Ishikawa (cell line): Measurements from ENCODE around the gene EHBP1L1.

Experiments
- CEBPB ChIP-seq: IDR thresholded peaks from 2 replicates; pipeline ENCODE4 v1.6.1; 2012
- CREB1 ChIP-seq: IDR thresholded peaks from 2 replicates; pipeline ENCODE4 v1.6.1; 2012; ENCODE audit warnings: low read depth
- EGR1 ChIP-seq: IDR thresholded peaks from 2 replicates; pipeline ENCODE4 v1.6.1; 2012
- EP300 ChIP-seq: IDR thresholded peaks from 2 replicates; pipeline ENCODE4 v1.6.1; 2012; ENCODE audit warnings: borderline replicate concordance
- FOXM1 ChIP-seq: IDR thresholded peaks from 2 replicates; pipeline ENCODE4 v1.6.1; 2012; ENCODE audit warnings: low read depth, borderline replicate concordance
- NFIC ChIP-seq: IDR thresholded peaks from 2 replicates; pipeline ENCODE4 v1.6.1; 2012
- RAD21 ChIP-seq: IDR thresholded peaks from 2 replicates; pipeline ENCODE4 v1.6.1; 2012; ENCODE audit warnings: low read depth
- TAF1 ChIP-seq: IDR thresholded peaks from 2 replicates; pipeline ENCODE4 v1.6.1; 2012; ENCODE audit warnings: low read depth, mild to moderate bottlenecking
- TCF12 ChIP-seq: IDR thresholded peaks from 2 replicates; pipeline ENCODE4 v1.6.1; 2012; ENCODE audit warnings: low read depth
- TEAD4 ChIP-seq: IDR thresholded peaks from 2 replicates; pipeline ENCODE4 v1.6.1; 2012
- YY1 ChIP-seq: IDR thresholded peaks from 2 replicates; pipeline ENCODE4 v1.6.1; 2012; ENCODE audit warnings: low read depth
- ZBTB7A ChIP-seq: IDR thresholded peaks from 2 replicates; pipeline ENCODE4 v1.6.1; 2012; ENCODE audit warnings: low read depth
- TF ChIP-seq, protein P1 (sequence below): IDR thresholded peaks from 2 replicates; pipeline ENCODE4 v1.6.1; 2012; ENCODE audit warnings: low read depth, mild to moderate bottlenecking
- TF ChIP-seq, protein P2 (sequence below): IDR thresholded peaks from 2 replicates; pipeline ENCODE4 v1.6.1; 2012
- TF ChIP-seq, protein P3 (sequence below): IDR thresholded peaks from 2 replicates; pipeline ENCODE4 v1.6.1; 2012

EHBP1L1 gene

DNA sequence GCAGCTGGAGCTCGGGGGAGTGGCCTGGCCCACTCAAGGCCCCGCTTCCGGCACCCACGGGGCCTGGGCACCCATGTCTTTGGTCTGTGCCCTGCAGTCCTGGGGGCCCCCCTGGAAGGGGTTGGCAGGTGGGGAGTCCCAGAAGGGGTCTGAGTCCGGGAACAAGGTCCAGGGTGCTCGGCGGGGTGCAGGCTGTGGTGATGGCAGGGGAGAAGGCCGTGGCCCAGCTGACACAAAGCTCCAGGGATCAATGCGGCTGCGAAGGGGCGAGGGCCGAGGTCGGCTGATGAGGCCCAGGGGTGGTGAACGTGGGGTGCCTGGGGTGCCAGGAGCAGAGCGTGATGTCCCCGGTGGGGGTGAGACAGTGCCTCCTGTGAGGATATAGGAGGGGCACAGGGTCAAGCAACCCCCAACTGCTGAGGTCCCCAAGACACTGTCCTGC is 22.4 kb downstream of the EHBP1L1 start:
- TF ChIP-seq CREB1 = no peak
- TF ChIP-seq ZBTB7A = no peak
- TF ChIP-seq TCF12 = no peak
- TF ChIP-seq, protein P1, sequence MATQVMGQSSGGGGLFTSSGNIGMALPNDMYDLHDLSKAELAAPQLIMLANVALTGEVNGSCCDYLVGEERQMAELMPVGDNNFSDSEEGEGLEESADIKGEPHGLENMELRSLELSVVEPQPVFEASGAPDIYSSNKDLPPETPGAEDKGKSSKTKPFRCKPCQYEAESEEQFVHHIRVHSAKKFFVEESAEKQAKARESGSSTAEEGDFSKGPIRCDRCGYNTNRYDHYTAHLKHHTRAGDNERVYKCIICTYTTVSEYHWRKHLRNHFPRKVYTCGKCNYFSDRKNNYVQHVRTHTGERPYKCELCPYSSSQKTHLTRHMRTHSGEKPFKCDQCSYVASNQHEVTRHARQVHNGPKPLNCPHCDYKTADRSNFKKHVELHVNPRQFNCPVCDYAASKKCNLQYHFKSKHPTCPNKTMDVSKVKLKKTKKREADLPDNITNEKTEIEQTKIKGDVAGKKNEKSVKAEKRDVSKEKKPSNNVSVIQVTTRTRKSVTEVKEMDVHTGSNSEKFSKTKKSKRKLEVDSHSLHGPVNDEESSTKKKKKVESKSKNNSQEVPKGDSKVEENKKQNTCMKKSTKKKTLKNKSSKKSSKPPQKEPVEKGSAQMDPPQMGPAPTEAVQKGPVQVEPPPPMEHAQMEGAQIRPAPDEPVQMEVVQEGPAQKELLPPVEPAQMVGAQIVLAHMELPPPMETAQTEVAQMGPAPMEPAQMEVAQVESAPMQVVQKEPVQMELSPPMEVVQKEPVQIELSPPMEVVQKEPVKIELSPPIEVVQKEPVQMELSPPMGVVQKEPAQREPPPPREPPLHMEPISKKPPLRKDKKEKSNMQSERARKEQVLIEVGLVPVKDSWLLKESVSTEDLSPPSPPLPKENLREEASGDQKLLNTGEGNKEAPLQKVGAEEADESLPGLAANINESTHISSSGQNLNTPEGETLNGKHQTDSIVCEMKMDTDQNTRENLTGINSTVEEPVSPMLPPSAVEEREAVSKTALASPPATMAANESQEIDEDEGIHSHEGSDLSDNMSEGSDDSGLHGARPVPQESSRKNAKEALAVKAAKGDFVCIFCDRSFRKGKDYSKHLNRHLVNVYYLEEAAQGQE = no peak
- TF ChIP-seq NFIC = no peak
- TF ChIP-seq CEBPB = no peak
- TF ChIP-seq EP300 = no peak
- no peak for TF ChIP-seq TAF1

DNA sequence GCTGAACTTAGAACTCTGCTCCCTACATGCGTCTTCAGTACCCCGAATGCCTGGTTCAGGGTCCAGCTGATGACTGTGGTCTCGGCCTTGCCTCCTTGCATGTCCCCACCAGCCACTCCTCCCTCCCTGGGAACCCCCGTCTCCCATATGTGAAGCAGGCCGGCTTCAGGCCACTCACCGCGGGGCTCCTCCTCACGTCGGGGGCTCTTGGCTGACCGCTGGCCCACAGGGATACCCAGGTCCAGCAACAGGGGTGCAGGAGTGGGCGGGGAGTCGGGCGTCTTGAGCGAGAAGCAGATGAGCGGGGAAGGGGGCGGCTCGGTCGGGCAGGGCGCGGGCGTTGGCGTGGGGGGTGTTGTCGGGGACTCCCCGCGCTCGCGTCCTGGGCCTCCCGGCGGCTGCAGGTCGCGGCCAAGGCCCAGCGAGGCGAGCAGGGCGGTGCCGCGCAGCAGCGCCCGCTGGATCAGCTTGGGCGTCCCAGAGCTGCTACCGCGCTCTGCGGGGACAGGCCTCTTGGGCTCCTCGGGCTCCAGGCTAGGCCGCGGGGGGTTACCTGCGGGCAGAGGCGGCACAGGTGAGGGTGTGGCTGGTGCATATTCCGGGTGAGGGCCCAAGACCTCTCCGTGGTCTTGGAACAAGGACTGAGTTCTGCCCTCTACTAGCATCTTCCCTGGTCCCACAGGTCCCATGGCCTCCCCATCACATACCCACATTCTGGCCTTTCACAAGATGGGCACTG is 23.5 kb downstream of the EHBP1L1 start:
- no peak for TF ChIP-seq FOXM1
- TF ChIP-seq, protein P2, sequence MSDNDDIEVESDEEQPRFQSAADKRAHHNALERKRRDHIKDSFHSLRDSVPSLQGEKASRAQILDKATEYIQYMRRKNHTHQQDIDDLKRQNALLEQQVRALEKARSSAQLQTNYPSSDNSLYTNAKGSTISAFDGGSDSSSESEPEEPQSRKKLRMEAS = no peak
- TF ChIP-seq, protein P1 = no peak
- no peak for TF ChIP-seq YY1
- no peak for TF ChIP-seq CEBPB
- no peak for TF ChIP-seq TEAD4
- no peak for TF ChIP-seq TCF12
- no peak for TF ChIP-seq EP300
- TF ChIP-seq TAF1 = no peak
- no peak for TF ChIP-seq NFIC
- TF ChIP-seq CREB1 = no peak
- TF ChIP-seq, protein P3, sequence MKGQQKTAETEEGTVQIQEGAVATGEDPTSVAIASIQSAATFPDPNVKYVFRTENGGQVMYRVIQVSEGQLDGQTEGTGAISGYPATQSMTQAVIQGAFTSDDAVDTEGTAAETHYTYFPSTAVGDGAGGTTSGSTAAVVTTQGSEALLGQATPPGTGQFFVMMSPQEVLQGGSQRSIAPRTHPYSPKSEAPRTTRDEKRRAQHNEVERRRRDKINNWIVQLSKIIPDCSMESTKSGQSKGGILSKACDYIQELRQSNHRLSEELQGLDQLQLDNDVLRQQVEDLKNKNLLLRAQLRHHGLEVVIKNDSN = no peak
- TF ChIP-seq RAD21 = no peak
- TF ChIP-seq EGR1 = no peak
- no peak for TF ChIP-seq ZBTB7A

DNA sequence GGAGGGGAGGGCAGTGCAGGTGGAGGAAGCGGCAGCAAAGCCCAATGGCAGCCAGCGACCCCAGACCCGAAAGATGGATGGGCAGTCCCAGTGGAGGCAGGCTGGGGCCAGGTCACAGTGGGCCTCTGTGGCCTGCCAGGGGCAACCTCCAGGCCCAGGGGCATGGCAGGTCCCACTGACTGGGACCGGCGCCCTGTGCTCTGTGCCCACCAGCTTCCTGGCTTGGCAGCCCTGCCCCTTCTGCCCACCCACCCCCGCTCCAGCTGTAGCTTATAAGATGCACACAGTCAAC is 24.0 kb downstream of the EHBP1L1 start:
- TF ChIP-seq RAD21 (no peak), YY1 (no peak), CREB1 (no peak), ZBTB7A (no peak), TEAD4 (no peak), CEBPB (no peak), NFIC (no peak), EGR1 (no peak), TCF12 (no peak), TAF1 (no peak), FOXM1 (no peak), EP300 (no peak)
- TF ChIP-seq, protein P2 = no peak
- TF ChIP-seq, protein P3 = no peak
- TF ChIP-seq, protein P1 = no peak

DNA sequence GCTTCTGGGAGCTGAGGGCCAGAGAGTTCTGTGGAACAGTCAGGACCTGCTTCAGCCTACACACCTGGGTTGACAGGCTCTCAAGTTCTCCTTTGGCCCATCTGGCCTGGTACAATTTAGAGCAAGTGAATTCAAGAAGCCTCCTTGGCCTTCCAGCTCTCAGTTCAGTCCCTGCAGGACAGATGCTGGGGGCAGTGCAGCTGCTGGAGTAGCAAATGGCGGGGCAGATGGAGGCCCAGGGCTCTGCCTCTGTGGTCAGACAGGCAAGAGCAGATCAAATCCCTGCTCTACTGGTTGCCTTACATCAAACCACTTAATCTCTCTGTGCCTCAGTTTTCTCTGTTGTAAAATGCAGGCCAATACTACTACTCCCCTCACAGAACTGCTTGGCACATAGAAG is 28.4 kb downstream of the EHBP1L1 start:
- TF ChIP-seq, protein P2 = no peak
- TF ChIP-seq EP300 (no peak), CREB1 (no peak), RAD21 (no peak), NFIC (no peak), TCF12 (no peak), YY1 (no peak), ZBTB7A (no peak), CEBPB (no peak), TAF1 (no peak), EGR1 (no peak), TEAD4 (no peak)
- TF ChIP-seq, protein P1 = no peak
- TF ChIP-seq, protein P3 = no peak
